Chondrocyte (in vitro differentiated cells): ENCODE data around the gene TAF12. TPM values are rescaled to one million over a fixed set of nuclear protein-coding genes. Genes with fewer than 3 reads are reported as not detected.
"Not testable (repeated sequence)": the region's sequence is repeated elsewhere in the genome, so short reads cannot be mapped to it uniquely, and the experiment has no call there.

ENCODE experiments used
- DNase-seq: peaks from one replicate; pipeline ENCODE4 v3.0.0; 2021; ENCODE audit warnings: mixed read lengths, low spot score
- H3K27ac Mint-ChIP-seq: one replicate; pipeline ENCODE4 v1.8.0; 2021; ENCODE audit warnings: mild to moderate bottlenecking, moderate library complexity, mixed read lengths; ENCODE audit not compliant: unreplicated experiment
- H3K27me3 Mint-ChIP-seq: 2 replicates; pipeline ENCODE4 v1.8.0; 2021; ENCODE audit warnings: low read depth, mixed read lengths
- H3K36me3 Mint-ChIP-seq: 2 replicates; pipeline ENCODE4 v1.8.0; 2021; ENCODE audit warnings: low read depth, mixed read lengths
- H3K4me1 Mint-ChIP-seq: 2 replicates; pipeline ENCODE4 v1.8.0; 2021; ENCODE audit warnings: low read depth, mild to moderate bottlenecking, mixed read lengths
- H3K4me3 Mint-ChIP-seq: one replicate; pipeline ENCODE4 v1.8.0; 2021; ENCODE audit warnings: mild to moderate bottlenecking, moderate library complexity, mixed read lengths; ENCODE audit not compliant: unreplicated experiment
- H3K9me3 Mint-ChIP-seq: 2 replicates; pipeline ENCODE4 v1.8.0; 2021; ENCODE audit warnings: low read depth, mixed read lengths
- CTCF ChIP-seq: fragments of 200-600 bp; sonication (generic); IDR thresholded peaks from 2 replicates; pipeline ENCODE4 v1.5.0; 2021; ENCODE audit warnings: antibody characterized with exemption, mild to moderate bottlenecking, moderate library complexity
- total RNA-seq: library from RNA; stranded (reverse); gene quantifications from 3 replicates; pipeline ENCODE4 v1.2.1, GENCODE V29; 2021

Gene TAF12
- total RNA-seq, 1 donor from 2014 or later: 19.4 TPM

- TF ChIP-seq CTCF: peak; percentile 94
- Mint-ChIP-seq H3K4me1 (peaks cover 18% of the 10 kb centered on the region), H3K27ac (peak overlapping the region; percentile 95), H3K4me3 (no peak overlapping the region), H3K27me3 (no peaks in the 10 kb centered on the region), H3K36me3 (peaks cover 3% of the 10 kb centered on the region), H3K9me3 (no peaks in the 10 kb centered on the region)
- no peak for DNase-seq
These were observed 40.1 kb downstream of the TAF12 start for GRCh38 chr1:28602536-28603439.

- Mint-ChIP-seq H3K9me3 (no peaks in the 10 kb centered on the region), H3K27ac (peak overlapping the region; percentile 95), H3K36me3 (peaks cover 3% of the 10 kb centered on the region), H3K4me3 (peak overlapping the region; percentile 17), H3K4me1 (peaks cover 18% of the 10 kb centered on the region), H3K27me3 (no peaks in the 10 kb centered on the region)
- DNase-seq: no peak
- TF ChIP-seq CTCF: no peak
These were observed 41.2 kb downstream of the TAF12 start for GRCh38 chr1:28601696-28602095.

GRCh38 chr1:28596276-28596675 lies 46.6 kb downstream of the TAF12 start:
- not testable (repeated sequence) for H3K36me3 Mint-ChIP-seq, H3K27ac Mint-ChIP-seq, H3K9me3 Mint-ChIP-seq, H3K27me3 Mint-ChIP-seq, H3K4me3 Mint-ChIP-seq, DNase-seq
- H3K4me1 Mint-ChIP-seq: peaks cover 10% of the 10 kb centered on the region

DNA sequence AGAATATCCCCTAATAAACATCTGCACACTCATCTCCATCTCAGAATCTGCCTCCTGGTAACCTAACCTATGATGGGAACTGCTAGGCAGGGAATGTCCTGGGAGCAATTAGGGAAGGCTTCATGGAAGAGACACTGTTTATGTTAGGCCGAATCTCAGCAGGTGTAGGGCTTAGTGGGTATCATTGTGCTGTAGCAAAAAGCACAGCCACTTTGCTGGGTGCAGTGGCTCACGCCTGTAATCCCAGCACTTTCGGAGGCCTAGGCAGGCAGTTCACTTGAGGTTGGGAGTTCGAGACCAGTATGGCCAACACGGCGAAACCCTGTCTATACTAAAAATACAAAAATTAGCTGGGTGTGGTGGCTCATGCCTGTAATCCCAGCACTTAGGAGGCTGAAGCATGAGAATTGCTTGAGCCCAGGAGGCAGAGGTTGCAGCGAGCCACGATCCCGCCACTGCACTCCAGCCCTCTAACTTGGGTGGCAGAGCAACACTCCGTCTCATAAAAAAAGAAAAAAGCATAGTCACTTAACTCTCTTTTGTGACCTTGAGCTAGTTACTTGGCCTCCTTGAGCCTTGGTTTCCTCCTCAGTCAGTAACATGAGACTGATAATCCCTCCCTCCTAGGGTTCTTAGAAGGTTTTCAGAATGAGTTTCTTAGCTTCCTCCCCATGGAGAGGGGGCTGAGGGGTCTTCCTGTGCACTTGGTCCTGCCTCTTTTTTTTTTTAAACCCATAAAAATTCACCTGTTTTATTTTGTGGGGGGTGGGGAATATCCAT lies 47.3 kb downstream of the TAF12 start:
- peaks cover 9% of the 10 kb centered on the region for H3K4me1 Mint-ChIP-seq
- no peaks in the 10 kb centered on the region for H3K27me3 Mint-ChIP-seq
- peak overlapping the region; percentile 9 for H3K27ac Mint-ChIP-seq
- H3K36me3 Mint-ChIP-seq: peaks cover 2% of the 10 kb centered on the region
- H3K4me3 Mint-ChIP-seq: no peak overlapping the region
- no peak for TF ChIP-seq CTCF
- H3K9me3 Mint-ChIP-seq: no peaks in the 10 kb centered on the region
- no peak for DNase-seq

DNA sequence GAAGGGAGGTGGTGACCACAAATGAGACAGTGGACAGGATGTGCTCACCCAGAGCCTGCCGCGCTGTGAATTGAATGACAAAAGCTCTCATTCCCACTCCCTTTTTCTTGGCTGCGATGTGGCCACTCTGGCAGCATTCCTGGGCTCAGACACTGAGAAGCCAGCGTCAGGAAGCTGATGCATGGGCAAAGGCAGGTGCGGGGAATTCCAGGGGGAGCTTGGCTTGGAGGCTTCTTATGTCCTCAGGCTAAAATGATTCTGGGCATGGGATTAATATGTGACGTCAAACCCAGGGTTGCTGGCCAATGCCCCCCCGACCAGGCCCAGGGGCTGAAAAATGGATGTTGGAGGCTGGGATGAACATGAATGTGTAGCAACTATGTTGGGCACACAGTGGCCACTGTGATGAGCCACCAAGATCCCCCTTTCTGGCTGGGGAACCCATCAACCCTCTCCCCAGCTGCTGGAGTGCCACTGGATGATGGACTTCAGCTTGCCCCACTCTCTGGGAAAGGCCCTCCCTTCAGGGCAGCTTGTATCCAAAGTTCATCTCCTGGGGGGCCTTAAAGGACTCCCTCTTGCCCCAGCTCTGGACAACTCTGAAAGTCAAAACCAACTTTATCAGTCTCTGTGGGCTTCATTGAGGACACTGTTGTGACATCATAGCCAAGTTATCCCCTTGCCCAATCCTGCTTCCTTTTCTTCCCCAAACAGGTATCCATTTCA lies 48.0 kb downstream of the TAF12 start:
- H3K27ac Mint-ChIP-seq: peak overlapping the region; percentile 9
- not testable (repeated sequence) for H3K36me3 Mint-ChIP-seq, H3K9me3 Mint-ChIP-seq, H3K4me3 Mint-ChIP-seq, H3K27me3 Mint-ChIP-seq, DNase-seq, H3K4me1 Mint-ChIP-seq

DNA sequence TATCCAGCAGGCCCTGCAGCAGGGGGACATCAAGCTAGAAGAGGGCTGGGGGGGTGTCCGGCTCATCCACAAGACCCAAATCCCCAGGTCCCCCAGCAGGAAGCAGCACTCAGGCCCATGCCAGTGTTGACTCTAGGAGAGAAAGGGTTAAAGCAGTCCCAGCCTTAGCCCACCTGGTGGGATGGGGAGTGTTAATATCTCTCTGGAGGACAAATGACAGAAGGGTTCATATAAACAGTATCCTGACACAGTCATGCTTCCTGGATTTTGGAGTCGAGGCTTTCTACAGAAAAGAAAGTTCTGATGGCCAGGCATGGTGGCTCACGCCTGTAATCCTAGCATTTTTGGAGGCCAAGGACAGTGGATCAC lies 48.9 kb downstream of the TAF12 start:
- not testable (repeated sequence) for H3K27me3 Mint-ChIP-seq, DNase-seq, H3K9me3 Mint-ChIP-seq, H3K4me1 Mint-ChIP-seq, H3K27ac Mint-ChIP-seq, H3K4me3 Mint-ChIP-seq, H3K36me3 Mint-ChIP-seq
